WTC11 (cell line): ENCODE results near the gene SLIT1. TPM values are rescaled to one million over a fixed set of nuclear protein-coding genes. Genes with fewer than 3 reads are reported as not detected.

Source experiments
- ATAC-seq: fragments of 200-7000 bp; cut with Tn5 transposase; 2 replicates; pipeline ENCODE4 v1.10.0; 2021; ENCODE audit warnings: mild to moderate bottlenecking, moderate library complexity
- CTCF ChIA-PET: fragments of 300-600 bp; sonication (Branson Sonifier 250); formaldehyde crosslinking; loops from one replicate; lab custom pipeline; 2021; ENCODE audit warnings: antibody characterized with exemption; lab: Charles Lee
- POLR2A ChIA-PET: fragments of 350-600 bp; sonication (Branson Sonifier 250); formaldehyde crosslinking; loops from one replicate; lab custom pipeline; 2021; ENCODE audit warnings: antibody characterized with exemption; lab: Charles Lee
- DNase-seq: peaks from one replicate; pipeline ENCODE4 v3.0.0; 2021; ENCODE audit warnings: low spot score
- H3K27ac Mint-ChIP-seq: 2 replicates; pipeline ENCODE4 v1.8.0; 2021; ENCODE audit warnings: mixed read lengths
- H3K27me3 Mint-ChIP-seq: 2 replicates; pipeline ENCODE4 v1.8.0; 2021; ENCODE audit warnings: low read depth, mild to moderate bottlenecking, moderate library complexity, mixed read lengths
- H3K36me3 Mint-ChIP-seq: 2 replicates; pipeline ENCODE4 v1.8.0; 2021; ENCODE audit warnings: mixed read lengths
- H3K4me1 Mint-ChIP-seq: 2 replicates; pipeline ENCODE4 v1.8.0; 2022; ENCODE audit warnings: mixed read lengths
- H3K4me3 Mint-ChIP-seq: 2 replicates; pipeline ENCODE4 v1.8.0; 2021; ENCODE audit warnings: mild to moderate bottlenecking, moderate library complexity, mixed read lengths
- H3K9me3 Mint-ChIP-seq: 2 replicates; pipeline ENCODE4 v1.8.0; 2021; ENCODE audit warnings: mixed read lengths
- AR ChIP-seq: fragments of 250-450 bp; sonication (Bioruptor Pico); IDR thresholded peaks from 2 replicates; pipeline ENCODE4 v1.9.0; 2021; ENCODE audit warnings: mild to moderate bottlenecking
- ARID4B ChIP-seq: sonication (generic); formaldehyde crosslinking; IDR thresholded peaks from 2 replicates; pipeline ENCODE4 v1.8.0; 2023; ENCODE audit warnings: missing genetic modification reagents, mild to moderate bottlenecking, borderline replicate concordance
- ATF6 ChIP-seq: sonication (generic); formaldehyde crosslinking; IDR thresholded peaks from 2 replicates; pipeline ENCODE4 v1.8.1; 2023; ENCODE audit warnings: mild to moderate bottlenecking, missing genetic modification reagents
- ELF4 ChIP-seq: sonication (generic); formaldehyde crosslinking; IDR thresholded peaks from 2 replicates; pipeline ENCODE4 v1.8.1; 2022; ENCODE audit warnings: low read depth, mild to moderate bottlenecking, moderate library complexity, missing genetic modification reagents
- MXD4 ChIP-seq: fragments of 250-450 bp; sonication (Bioruptor Pico); IDR thresholded peaks from 2 replicates; pipeline ENCODE4 v1.8.0; 2021; ENCODE audit warnings: mild to moderate bottlenecking, moderate library complexity, borderline replicate concordance
- PREB ChIP-seq: sonication (generic); formaldehyde crosslinking; IDR thresholded peaks from 2 replicates; pipeline ENCODE4 v1.8.1; 2022; ENCODE audit warnings: mild to moderate bottlenecking, missing genetic modification reagents, moderate library complexity, borderline replicate concordance
- STAT6 ChIP-seq: sonication (generic); formaldehyde crosslinking; conservative IDR thresholded peaks from 2 replicates; pipeline ENCODE4 v1.8.1; 2023; ENCODE audit warnings: mild to moderate bottlenecking, low read depth, missing genetic modification reagents, moderate library complexity
- ZBTB43 ChIP-seq: sonication (generic); formaldehyde crosslinking; IDR thresholded peaks from 2 replicates; pipeline ENCODE4 v1.8.1; 2023; ENCODE audit warnings: mild to moderate bottlenecking, missing genetic modification reagents
- ZNF219 ChIP-seq: sonication (generic); formaldehyde crosslinking; IDR thresholded peaks from 2 replicates; pipeline ENCODE4 v1.8.0; 2023; ENCODE audit warnings: missing genetic modification reagents, mild to moderate bottlenecking, borderline replicate concordance
- ZNF263 ChIP-seq: sonication (generic); formaldehyde crosslinking; IDR thresholded peaks from 2 replicates; pipeline ENCODE4 v1.8.1; 2022; ENCODE audit warnings: low read depth, mild to moderate bottlenecking, moderate library complexity, missing genetic modification reagents
- total RNA-seq: library from RNA; stranded (reverse); gene quantifications from 3 replicates; pipeline ENCODE4 v1.2.3, GENCODE V29; 2021
- TF ChIP-seq, protein P1 (sequence below): fragments of 250-450 bp; sonication (Bioruptor Pico); IDR thresholded peaks from 2 replicates; pipeline ENCODE4 v1.9.0; 2021; ENCODE audit warnings: mild to moderate bottlenecking
- TF ChIP-seq, protein P2 (sequence below): sonication (generic); formaldehyde crosslinking; IDR thresholded peaks from 2 replicates; pipeline ENCODE4 v1.8.0; 2022; ENCODE audit warnings: mild to moderate bottlenecking, missing genetic modification reagents
- TF ChIP-seq, protein P3 (sequence below): sonication (generic); formaldehyde crosslinking; IDR thresholded peaks from 2 replicates; pipeline ENCODE4 v1.8.0; 2023; ENCODE audit warnings: mild to moderate bottlenecking, missing genetic modification reagents

The SLIT1 gene
- total RNA-seq, 1 experiment from 2014 or later = 1.6 TPM

GRCh38 chr10:97066877-97067555, 118.7 kb downstream of the SLIT1 start:
- no peak overlapping the region for H3K27ac Mint-ChIP-seq
- TF ChIP-seq ARID4B (CRISPR knock-in tag) (no peak), ZNF219 (no peak), STAT6 (no peak), ZBTB43 (CRISPR knock-in tag) (no peak), ZNF263 (CRISPR knock-in tag) (no peak), MXD4 (CRISPR knock-in tag) (no peak), ELF4 (CRISPR knock-in tag) (no peak), PREB (no peak), ATF6 (no peak), AR (CRISPR knock-in tag) (no peak)
- TF ChIP-seq, protein P1, sequence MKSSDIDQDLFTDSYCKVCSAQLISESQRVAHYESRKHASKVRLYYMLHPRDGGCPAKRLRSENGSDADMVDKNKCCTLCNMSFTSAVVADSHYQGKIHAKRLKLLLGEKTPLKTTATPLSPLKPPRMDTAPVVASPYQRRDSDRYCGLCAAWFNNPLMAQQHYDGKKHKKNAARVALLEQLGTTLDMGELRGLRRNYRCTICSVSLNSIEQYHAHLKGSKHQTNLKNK (CRISPR knock-in tag) = no peak
- TF ChIP-seq, protein P2, sequence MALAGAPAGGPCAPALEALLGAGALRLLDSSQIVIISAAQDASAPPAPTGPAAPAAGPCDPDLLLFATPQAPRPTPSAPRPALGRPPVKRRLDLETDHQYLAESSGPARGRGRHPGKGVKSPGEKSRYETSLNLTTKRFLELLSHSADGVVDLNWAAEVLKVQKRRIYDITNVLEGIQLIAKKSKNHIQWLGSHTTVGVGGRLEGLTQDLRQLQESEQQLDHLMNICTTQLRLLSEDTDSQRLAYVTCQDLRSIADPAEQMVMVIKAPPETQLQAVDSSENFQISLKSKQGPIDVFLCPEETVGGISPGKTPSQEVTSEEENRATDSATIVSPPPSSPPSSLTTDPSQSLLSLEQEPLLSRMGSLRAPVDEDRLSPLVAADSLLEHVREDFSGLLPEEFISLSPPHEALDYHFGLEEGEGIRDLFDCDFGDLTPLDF (CRISPR knock-in tag) = no peak
- TF ChIP-seq, protein P3, sequence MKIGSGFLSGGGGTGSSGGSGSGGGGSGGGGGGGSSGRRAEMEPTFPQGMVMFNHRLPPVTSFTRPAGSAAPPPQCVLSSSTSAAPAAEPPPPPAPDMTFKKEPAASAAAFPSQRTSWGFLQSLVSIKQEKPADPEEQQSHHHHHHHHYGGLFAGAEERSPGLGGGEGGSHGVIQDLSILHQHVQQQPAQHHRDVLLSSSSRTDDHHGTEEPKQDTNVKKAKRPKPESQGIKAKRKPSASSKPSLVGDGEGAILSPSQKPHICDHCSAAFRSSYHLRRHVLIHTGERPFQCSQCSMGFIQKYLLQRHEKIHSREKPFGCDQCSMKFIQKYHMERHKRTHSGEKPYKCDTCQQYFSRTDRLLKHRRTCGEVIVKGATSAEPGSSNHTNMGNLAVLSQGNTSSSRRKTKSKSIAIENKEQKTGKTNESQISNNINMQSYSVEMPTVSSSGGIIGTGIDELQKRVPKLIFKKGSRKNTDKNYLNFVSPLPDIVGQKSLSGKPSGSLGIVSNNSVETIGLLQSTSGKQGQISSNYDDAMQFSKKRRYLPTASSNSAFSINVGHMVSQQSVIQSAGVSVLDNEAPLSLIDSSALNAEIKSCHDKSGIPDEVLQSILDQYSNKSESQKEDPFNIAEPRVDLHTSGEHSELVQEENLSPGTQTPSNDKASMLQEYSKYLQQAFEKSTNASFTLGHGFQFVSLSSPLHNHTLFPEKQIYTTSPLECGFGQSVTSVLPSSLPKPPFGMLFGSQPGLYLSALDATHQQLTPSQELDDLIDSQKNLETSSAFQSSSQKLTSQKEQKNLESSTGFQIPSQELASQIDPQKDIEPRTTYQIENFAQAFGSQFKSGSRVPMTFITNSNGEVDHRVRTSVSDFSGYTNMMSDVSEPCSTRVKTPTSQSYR (CRISPR knock-in tag) = no peak
- H3K27me3 Mint-ChIP-seq = no peaks in the 10 kb centered on the region
- H3K4me3 Mint-ChIP-seq = no peak overlapping the region
- CTCF ChIA-PET = interaction anchor here (0.9 to 19.8 kb wide), 15 partner anchors 8 to 554 kb away, joined by 3 to 364 read pairs (median 7); partner anchors contain the start of gene TLL2
- no peaks in the 10 kb centered on the region for H3K36me3 Mint-ChIP-seq
- no peak for DNase-seq
- ATAC-seq = no peak
- POLR2A ChIA-PET = no interaction called here
- H3K9me3 Mint-ChIP-seq = peaks cover 13% of the 10 kb centered on the region
- peaks cover 24% of the 10 kb centered on the region for H3K4me1 Mint-ChIP-seq
